ENCODE measurements around the gene KIF5A. TPM values are rescaled to one million over a fixed set of nuclear protein-coding genes. Genes with fewer than 3 reads are reported as not detected.

The KIF5A gene
- total and polyA plus RNA-seq, 2 of the 13 experiments (the other 11 are each of a cell fraction or from before 2014, with no cell fraction given): 1.6 to 11.9 TPM

DNA sequence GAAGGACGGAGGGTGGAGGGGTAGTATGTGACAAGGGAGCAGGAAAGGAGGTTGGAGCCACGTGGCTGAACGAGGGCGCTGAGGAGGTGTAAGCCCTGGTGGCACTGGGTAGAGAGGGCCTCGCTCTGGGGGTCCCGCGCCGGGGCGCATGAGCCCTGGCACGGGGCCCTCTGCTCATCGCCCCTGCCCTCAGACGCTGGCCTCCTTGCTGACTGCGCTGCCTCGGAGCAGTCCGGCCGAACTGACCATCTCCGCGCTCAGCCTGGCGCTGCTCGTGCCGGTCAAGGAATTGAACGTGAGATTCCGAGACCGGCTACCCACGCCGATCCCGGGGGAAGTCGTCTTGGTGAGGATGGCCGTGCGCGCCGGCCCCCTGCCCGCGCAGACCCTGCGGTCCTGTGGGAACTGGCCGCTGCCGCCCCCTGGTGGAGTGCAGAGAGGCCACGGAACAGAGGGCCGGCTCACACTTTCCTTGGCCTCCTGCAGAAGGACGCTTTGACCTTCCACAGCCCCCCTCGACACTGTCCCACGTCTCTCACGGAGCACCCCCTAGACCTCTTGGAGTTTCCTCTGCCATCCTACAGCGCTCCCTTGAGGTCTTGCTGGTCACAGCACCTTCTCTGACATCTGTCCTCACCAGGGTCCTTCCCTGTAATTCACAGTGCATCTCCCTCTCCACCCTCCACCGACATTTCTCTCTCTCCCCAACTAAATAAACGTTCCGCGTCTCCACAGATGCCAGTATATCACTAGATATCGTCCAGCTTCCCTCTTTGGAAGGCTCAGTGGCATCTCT lies 71.9 kb downstream of the KIF5A start (continued):
- TF ChIP-seq ZNF431 (CRISPR knock-in tag; IDR thresholded peaks at IDR 0.05; ENCODE audit: borderline replicate concordance, low read depth) (no peak), RAD21 (CRISPR knock-in tag; IDR thresholded peaks at IDR 0.05) (peak; percentile 92), YEATS4 (CRISPR knock-in tag; IDR thresholded peaks at IDR 0.05; ENCODE audit: borderline replicate concordance) (no peak), KAT8 (CRISPR knock-in tag; IDR thresholded peaks at IDR 0.05) (0 out of 2 replicates have a peak, but pooled peaks have one; percentile 27), GATA4 (IDR thresholded peaks at IDR 0.05; ENCODE audit: borderline replicate concordance, low read depth) (no peak), ZFP37 (CRISPR knock-in tag; IDR thresholded peaks at IDR 0.05; ENCODE audit: borderline replicate concordance) (peak; percentile 57; the same call in 1 of the 2 replicates), YEATS2 (CRISPR knock-in tag; IDR thresholded peaks at IDR 0.05; ENCODE audit: borderline replicate concordance) (no peak), CBX5 (CRISPR knock-in tag; IDR thresholded peaks at IDR 0.05; ENCODE audit: borderline replicate concordance) (peak; percentile 48; the same call in 1 of the 2 replicates), POGZ (CRISPR knock-in tag; IDR thresholded peaks at IDR 0.05) (no peak), GABPB1 (CRISPR knock-in tag; IDR thresholded peaks at IDR 0.05) (peak; percentile 71), ZFY (CRISPR knock-in tag; IDR thresholded peaks at IDR 0.05) (peak; percentile 38; the same call in 1 of the 2 replicates), IKZF4 (CRISPR knock-in tag; IDR thresholded peaks at IDR 0.05; ENCODE audit: borderline replicate concordance, low read depth, not compliant biosample characterization) (peak; percentile 64), PHB2 (IDR thresholded peaks at IDR 0.05; ENCODE audit: partially characterized antibody) (no peak), SAP130 (CRISPR knock-in tag; IDR thresholded peaks at IDR 0.05; ENCODE audit: low read depth) (peak; percentile 30; the same call in 1 of the 2 replicates)
- TF ChIP-seq, protein P1, sequence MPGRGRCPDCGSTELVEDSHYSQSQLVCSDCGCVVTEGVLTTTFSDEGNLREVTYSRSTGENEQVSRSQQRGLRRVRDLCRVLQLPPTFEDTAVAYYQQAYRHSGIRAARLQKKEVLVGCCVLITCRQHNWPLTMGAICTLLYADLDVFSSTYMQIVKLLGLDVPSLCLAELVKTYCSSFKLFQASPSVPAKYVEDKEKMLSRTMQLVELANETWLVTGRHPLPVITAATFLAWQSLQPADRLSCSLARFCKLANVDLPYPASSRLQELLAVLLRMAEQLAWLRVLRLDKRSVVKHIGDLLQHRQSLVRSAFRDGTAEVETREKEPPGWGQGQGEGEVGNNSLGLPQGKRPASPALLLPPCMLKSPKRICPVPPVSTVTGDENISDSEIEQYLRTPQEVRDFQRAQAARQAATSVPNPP (CRISPR knock-in tag; IDR thresholded peaks at IDR 0.05): no peak
- TF ChIP-seq, protein P2, sequence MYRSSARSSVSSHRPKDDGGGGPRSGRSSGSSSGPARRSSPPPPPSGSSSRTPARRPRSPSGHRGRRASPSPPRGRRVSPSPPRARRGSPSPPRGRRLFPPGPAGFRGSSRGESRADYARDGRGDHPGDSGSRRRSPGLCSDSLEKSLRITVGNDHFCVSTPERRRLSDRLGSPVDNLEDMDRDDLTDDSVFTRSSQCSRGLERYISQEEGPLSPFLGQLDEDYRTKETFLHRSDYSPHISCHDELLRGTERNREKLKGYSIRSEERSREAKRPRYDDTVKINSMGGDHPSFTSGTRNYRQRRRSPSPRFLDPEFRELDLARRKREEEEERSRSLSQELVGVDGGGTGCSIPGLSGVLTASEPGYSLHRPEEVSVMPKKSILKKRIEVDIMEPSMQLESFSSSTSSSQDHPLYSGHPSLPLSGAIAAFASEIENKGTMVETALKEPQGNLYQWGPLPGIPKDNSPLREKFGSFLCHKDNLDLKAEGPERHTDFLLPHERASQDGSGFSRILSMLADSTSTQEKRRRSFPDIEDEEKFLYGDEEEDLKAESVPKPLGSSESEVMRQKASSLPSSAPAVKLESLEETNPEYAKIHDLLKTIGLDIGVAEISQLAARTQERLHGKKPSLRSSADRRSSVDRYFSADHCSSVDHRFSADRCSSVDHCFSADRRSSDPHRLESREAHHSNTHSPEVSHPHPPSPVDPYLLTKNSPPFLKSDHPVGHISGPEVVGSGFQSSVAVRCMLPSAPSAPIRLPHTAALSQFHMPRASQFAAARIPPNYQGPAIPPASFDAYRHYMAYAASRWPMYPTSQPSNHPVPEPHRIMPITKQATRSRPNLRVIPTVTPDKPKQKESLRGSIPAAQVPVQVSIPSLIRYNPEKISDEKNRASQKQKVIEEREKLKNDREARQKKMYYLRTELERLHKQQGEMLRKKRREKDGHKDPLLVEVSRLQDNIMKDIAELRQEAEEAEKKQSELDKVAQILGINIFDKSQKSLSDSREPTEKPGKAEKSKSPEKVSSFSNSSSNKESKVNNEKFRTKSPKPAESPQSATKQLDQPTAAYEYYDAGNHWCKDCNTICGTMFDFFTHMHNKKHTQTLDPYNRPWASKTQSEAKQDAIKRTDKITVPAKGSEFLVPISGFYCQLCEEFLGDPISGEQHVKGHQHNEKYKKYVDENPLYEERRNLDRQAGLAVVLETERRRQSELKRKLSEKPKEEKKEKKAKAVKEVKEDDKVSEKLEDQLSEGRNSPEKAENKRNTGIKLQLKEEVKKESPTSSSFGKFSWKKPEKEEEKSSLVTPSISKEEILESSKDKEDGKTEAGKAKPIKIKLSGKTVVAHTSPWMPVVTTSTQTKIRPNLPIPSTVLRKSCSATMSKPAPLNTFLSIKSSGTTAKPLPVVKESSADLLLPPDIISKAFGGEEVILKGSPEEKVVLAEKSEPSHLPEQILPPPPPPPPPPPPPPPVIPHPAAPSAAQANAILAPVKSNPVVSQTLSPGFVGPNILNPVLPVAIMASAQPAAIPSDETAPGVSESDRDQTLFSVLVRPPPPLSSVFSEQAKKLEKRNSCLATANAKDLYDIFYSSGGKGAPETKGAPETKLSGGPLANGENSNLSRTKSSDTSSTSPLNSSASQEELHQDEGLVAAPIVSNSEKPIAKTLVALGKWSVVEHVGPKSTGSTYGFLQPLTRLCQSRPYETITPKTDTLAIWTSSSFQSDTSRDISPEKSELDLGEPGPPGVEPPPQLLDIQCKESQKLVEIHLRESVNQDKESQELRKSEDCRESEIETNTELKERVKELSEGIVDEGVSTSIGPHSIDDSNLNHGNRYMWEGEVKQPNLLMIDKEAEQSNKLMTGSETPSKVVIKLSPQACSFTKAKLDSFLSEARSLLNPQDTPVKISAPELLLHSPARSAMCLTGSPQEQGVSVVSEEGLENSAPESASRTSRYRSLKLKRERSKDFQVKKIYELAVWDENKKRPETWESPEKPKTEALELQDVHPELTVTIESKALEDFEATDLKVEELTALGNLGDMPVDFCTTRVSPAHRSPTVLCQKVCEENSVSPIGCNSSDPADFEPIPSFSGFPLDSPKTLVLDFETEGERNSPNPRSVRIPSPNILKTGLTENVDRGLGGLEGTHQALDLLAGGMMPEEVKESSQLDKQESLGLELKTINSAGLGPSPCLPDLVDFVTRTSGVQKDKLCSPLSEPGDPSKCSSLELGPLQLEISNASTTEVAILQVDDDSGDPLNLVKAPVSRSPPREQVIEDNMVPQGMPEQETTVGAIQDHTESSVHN (CRISPR knock-in tag; IDR thresholded peaks at IDR 0.05): no peak
- TF ChIP-seq, protein P3, sequence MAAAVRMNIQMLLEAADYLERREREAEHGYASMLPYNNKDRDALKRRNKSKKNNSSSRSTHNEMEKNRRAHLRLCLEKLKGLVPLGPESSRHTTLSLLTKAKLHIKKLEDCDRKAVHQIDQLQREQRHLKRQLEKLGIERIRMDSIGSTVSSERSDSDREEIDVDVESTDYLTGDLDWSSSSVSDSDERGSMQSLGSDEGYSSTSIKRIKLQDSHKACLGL (CRISPR knock-in tag; IDR thresholded peaks at IDR 0.05): peak; percentile 5; the same call in 1 of the 2 replicates
- TF ChIP-seq, protein P4, sequence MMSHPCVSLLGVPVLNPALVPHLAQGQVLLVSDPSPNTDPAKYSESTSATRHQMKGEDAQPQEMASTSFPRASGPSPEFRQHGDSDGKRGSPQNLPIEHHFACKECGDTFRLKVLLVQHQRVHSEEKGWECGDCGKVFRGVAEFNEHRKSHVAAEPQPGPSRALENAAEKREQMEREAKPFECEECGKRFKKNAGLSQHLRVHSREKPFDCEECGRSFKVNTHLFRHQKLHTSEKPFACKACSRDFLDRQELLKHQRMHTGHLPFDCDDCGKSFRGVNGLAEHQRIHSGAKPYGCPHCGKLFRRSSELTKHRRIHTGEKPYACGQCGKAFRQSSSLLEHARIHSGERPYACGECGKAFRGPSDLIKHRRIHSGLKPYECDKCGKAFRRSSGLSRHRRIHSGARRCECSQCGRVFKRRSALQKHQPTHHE (CRISPR knock-in tag; IDR thresholded peaks at IDR 0.05; ENCODE audit: borderline replicate concordance): 0 out of 2 replicates have a peak, but pooled peaks have one; percentile 37
